ENCODE data around the gene LRRC4. TPM values are rescaled to one million over a fixed set of nuclear protein-coding genes. Genes with fewer than 3 reads are reported as not detected.

Gene LRRC4
- total and polyA plus RNA-seq, 9 donors: 2.0 to 6.4 (median 3.8) TPM

DNA sequence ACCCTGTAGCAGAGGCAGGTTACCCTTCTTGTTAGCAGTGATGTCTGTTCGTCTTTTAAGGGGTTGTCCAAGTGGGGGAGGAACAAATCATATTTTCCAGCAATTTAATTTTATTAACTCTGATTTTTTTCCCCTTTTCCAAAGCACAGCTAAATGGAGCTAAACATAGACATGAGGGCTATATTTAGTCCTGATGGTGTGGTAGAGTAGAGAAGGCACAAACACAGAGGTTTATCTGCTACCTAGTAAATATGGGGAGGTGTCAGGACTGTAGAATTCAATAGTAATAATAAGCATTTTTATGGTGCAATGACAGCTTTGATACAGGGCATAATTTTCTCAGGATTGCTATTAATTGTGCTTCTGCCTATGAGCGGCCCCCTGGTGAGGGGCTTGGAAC, 22.5 kb downstream of the LRRC4 start:
- H3K27me3 ChIP-seq (ENCODE audit: control insufficient read depth, insufficient read depth, low read length): no peaks in the 10 kb centered on the region
- H3K4me1 ChIP-seq (ENCODE audit: control insufficient read depth, insufficient read depth, low read length): peaks cover 10% of the 10 kb centered on the region
- no peaks in the 10 kb centered on the region for H3K9me3 ChIP-seq (replicated peaks; ENCODE audit: control insufficient read depth, low read depth, low read length)
- DNase-seq: no peak
- H3K27ac ChIP-seq (ENCODE audit: low read length): no peak overlapping the region
- H3K36me3 ChIP-seq (ENCODE audit: control insufficient read depth, insufficient read depth, low read length): peaks cover 2% of the 10 kb centered on the region
- WGBS (ENCODE audit: insufficient coverage): no CpG with 5 or more reads among the region's 2 CpGs
- no peak overlapping the region for H3K4me3 ChIP-seq (ENCODE audit: low read length)

DNA sequence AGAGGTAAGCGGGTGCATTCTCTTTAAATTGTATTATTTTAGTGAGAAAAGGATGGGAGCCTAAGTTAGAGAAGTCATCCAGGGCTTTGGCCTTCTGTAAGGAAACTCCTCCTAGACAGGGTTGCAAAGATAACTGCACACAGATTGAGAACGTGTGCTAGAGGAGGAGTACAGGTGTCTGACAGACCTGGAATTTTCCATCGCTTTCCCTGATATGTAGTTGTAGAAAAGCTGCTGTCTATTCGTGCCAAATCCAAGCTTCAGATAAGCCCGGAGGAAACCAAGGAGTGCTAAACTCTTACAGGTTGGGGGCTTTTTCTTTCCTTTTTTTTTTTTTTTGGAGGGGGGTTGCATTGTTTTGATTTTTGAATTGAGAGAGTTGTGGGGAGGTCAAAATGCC, 23.1 kb downstream of the LRRC4 start:
- Histone ChIP-seq H3K36me3 (ENCODE audit: control insufficient read depth, insufficient read depth, low read length) (peaks cover 2% of the 10 kb centered on the region), H3K9me3 (replicated peaks; ENCODE audit: control insufficient read depth, low read depth, low read length) (no peaks in the 10 kb centered on the region), H3K4me3 (ENCODE audit: low read length) (no peak overlapping the region), H3K27ac (ENCODE audit: low read length) (no peak overlapping the region), H3K4me1 (ENCODE audit: control insufficient read depth, insufficient read depth, low read length) (peaks cover 15% of the 10 kb centered on the region), H3K27me3 (ENCODE audit: control insufficient read depth, insufficient read depth, low read length) (no peaks in the 10 kb centered on the region)
- no peak for DNase-seq
- 100% methylated on average over 3 of the region's 5 CpGs for WGBS (ENCODE audit: insufficient coverage)

DNA sequence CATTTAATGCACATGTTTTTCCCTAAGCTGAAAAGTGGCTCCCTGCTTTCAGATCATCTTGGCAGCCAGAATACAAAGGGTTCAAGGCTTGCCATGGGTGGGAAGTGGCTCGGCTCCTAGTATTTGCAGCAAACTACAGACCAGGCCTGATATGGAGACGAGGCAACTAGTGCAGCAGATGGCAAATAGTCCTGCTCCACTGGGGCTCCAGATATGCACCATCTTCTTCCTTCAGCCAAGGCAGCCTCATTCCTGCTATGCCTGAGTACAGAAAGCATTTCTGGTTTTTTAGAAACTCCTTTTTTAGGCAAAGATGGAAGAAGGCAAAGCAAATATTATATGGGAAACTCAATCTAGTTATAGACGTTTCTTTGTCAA, 23.9 kb downstream of the LRRC4 start:
- H3K27ac ChIP-seq (ENCODE audit: low read length): no peak overlapping the region
- H3K4me1 ChIP-seq (ENCODE audit: control insufficient read depth, insufficient read depth, low read length): peaks cover 15% of the 10 kb centered on the region

GRCh38 chr7:128006550-128007302, 24.5 kb downstream of the LRRC4 start:
- H3K27ac ChIP-seq (ENCODE audit: low read length): no peak overlapping the region
- 91% methylated on average over 7 of the region's 8 CpGs for WGBS (ENCODE audit: insufficient coverage)
- no peaks in the 10 kb centered on the region for H3K36me3 ChIP-seq (ENCODE audit: control insufficient read depth, insufficient read depth, low read length)
- H3K4me3 ChIP-seq (ENCODE audit: low read length): no peak overlapping the region
- peaks cover 15% of the 10 kb centered on the region for H3K4me1 ChIP-seq (ENCODE audit: control insufficient read depth, insufficient read depth, low read length)
- H3K9me3 ChIP-seq (replicated peaks; ENCODE audit: control insufficient read depth, low read depth, low read length): no peaks in the 10 kb centered on the region
- DNase-seq: no peak
- no peaks in the 10 kb centered on the region for H3K27me3 ChIP-seq (ENCODE audit: control insufficient read depth, insufficient read depth, low read length)

More for the DNA sequence above, 23.9 kb downstream of the LRRC4 start:
- Histone ChIP-seq H3K36me3 (ENCODE audit: control insufficient read depth, insufficient read depth, low read length) (peaks cover under 1% of the 10 kb centered on the region), H3K9me3 (replicated peaks; ENCODE audit: control insufficient read depth, low read depth, low read length) (no peaks in the 10 kb centered on the region), H3K4me3 (ENCODE audit: low read length) (no peak overlapping the region), H3K27me3 (ENCODE audit: control insufficient read depth, insufficient read depth, low read length) (no peaks in the 10 kb centered on the region)
- DNase-seq: no peak
- WGBS (ENCODE audit: insufficient coverage): 75% methylated on average over 2 of the region's 3 CpGs

- H3K27me3 ChIP-seq (ENCODE audit: control insufficient read depth, insufficient read depth, low read length): no peaks in the 10 kb centered on the region
- H3K4me3 ChIP-seq (ENCODE audit: low read length): no peak overlapping the region
- no peak overlapping the region for H3K27ac ChIP-seq (ENCODE audit: low read length)
- DNase-seq: no peak
- 100% methylated on average over 1 of the region's 3 CpGs for WGBS (ENCODE audit: insufficient coverage)
- no peaks in the 10 kb centered on the region for H3K9me3 ChIP-seq (replicated peaks; ENCODE audit: control insufficient read depth, low read depth, low read length)
- H3K4me1 ChIP-seq (ENCODE audit: control insufficient read depth, insufficient read depth, low read length): peaks cover 12% of the 10 kb centered on the region
- no peaks in the 10 kb centered on the region for H3K36me3 ChIP-seq (ENCODE audit: control insufficient read depth, insufficient read depth, low read length)
Observed at GRCh38 chr7:128005759-128006159, 25.5 kb downstream of the LRRC4 start.

- peaks cover 15% of the 10 kb centered on the region for H3K4me1 ChIP-seq (ENCODE audit: control insufficient read depth, insufficient read depth, low read length)
- 81% methylated on average over 3 of the region's 7 CpGs for WGBS (ENCODE audit: insufficient coverage)
- DNase-seq: no peak
- H3K36me3 ChIP-seq (ENCODE audit: control insufficient read depth, insufficient read depth, low read length): no peaks in the 10 kb centered on the region
- H3K27me3 ChIP-seq (ENCODE audit: control insufficient read depth, insufficient read depth, low read length): no peaks in the 10 kb centered on the region
- no peak overlapping the region for H3K4me3 ChIP-seq (ENCODE audit: low read length)
- H3K9me3 ChIP-seq (replicated peaks; ENCODE audit: control insufficient read depth, low read depth, low read length): no peaks in the 10 kb centered on the region
- H3K27ac ChIP-seq (ENCODE audit: low read length): no peak overlapping the region
Observed at GRCh38 chr7:128005117-128005516, 26.1 kb downstream of the LRRC4 start.

GRCh38 chr7:128004623-128005022, 26.6 kb downstream of the LRRC4 start:
- H3K9me3 ChIP-seq (replicated peaks; ENCODE audit: control insufficient read depth, low read depth, low read length): no peaks in the 10 kb centered on the region
- H3K27me3 ChIP-seq (ENCODE audit: control insufficient read depth, insufficient read depth, low read length): no peaks in the 10 kb centered on the region
- H3K36me3 ChIP-seq (ENCODE audit: control insufficient read depth, insufficient read depth, low read length): no peaks in the 10 kb centered on the region
- H3K27ac ChIP-seq (ENCODE audit: low read length): no peak overlapping the region
- no peak overlapping the region for H3K4me3 ChIP-seq (ENCODE audit: low read length)
- no peak for DNase-seq
- peaks cover 15% of the 10 kb centered on the region for H3K4me1 ChIP-seq (ENCODE audit: control insufficient read depth, insufficient read depth, low read length)
- WGBS (ENCODE audit: insufficient coverage): 90% methylated on average over 4 of the region's 6 CpGs

DNA sequence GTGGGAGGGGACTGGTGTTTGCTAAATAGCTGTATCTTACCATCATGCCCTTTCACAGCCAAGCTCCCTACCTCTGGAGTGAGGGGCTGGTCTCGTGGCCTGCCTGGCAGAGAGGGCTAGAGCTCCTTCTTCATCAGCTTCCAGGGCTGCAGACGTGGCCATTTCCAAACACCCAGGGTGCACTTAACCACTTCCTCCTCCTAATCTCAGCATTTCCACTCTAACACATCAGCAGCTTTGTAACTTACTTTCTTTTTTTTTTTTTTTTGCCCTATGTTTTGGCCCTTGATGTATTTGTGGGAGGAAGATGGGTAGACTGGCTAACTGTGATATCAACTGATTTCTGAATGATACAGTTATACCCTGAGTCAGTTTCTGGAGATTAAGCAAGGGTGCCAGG, 27.4 kb downstream of the LRRC4 start:
- no peak overlapping the region for H3K4me3 ChIP-seq (ENCODE audit: low read length)
- no peaks in the 10 kb centered on the region for H3K36me3 ChIP-seq (ENCODE audit: control insufficient read depth, insufficient read depth, low read length)
- no peaks in the 10 kb centered on the region for H3K9me3 ChIP-seq (replicated peaks; ENCODE audit: control insufficient read depth, low read depth, low read length)
- H3K27me3 ChIP-seq (ENCODE audit: control insufficient read depth, insufficient read depth, low read length): no peaks in the 10 kb centered on the region
- peak; percentile 64 for DNase-seq
- WGBS (ENCODE audit: insufficient coverage): 54% methylated on average over 2 of the region's 2 CpGs
- H3K4me1 ChIP-seq (ENCODE audit: control insufficient read depth, insufficient read depth, low read length): peaks cover 15% of the 10 kb centered on the region
- no peak overlapping the region for H3K27ac ChIP-seq (ENCODE audit: low read length)

- Histone ChIP-seq H3K4me1 (ENCODE audit: control insufficient read depth, insufficient read depth, low read length) (peaks cover 15% of the 10 kb centered on the region), H3K27me3 (ENCODE audit: control insufficient read depth, insufficient read depth, low read length) (no peaks in the 10 kb centered on the region), H3K36me3 (ENCODE audit: control insufficient read depth, insufficient read depth, low read length) (no peaks in the 10 kb centered on the region), H3K4me3 (ENCODE audit: low read length) (no peak overlapping the region), H3K27ac (ENCODE audit: low read length) (no peak overlapping the region), H3K9me3 (replicated peaks; ENCODE audit: control insufficient read depth, low read depth, low read length) (no peaks in the 10 kb centered on the region)
- peak; percentile 52 for DNase-seq
- no CpG with 5 or more reads among the region's 3 CpGs for WGBS (ENCODE audit: insufficient coverage)
Observed at GRCh38 chr7:128003167-128003566, 28.1 kb downstream of the LRRC4 start.

DNA sequence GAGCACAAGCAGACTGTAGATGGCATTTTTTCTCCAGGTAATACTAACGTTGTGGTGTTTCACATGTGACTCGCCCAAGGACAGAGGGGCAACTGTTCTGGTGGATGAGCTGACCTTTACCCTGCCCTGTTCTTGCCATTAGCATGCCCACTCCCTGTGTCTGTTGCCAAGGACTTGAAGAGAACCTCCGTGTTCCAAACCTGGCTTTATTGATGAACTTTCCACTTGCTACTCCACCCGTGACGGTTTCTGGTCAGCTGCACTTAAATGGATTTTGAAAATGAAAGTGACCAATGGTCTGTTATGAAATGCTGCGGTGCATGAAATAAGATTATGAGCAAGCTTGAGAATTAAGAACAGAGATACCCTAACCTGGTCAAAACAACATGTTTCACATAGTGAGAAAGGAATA, 30.4 kb downstream of the LRRC4 start:
- no CpG with 5 or more reads among the region's 6 CpGs for WGBS (ENCODE audit: insufficient coverage)
- H3K27me3 ChIP-seq (ENCODE audit: control insufficient read depth, insufficient read depth, low read length): no peaks in the 10 kb centered on the region
- no peaks in the 10 kb centered on the region for H3K36me3 ChIP-seq (ENCODE audit: control insufficient read depth, insufficient read depth, low read length)
- no peak overlapping the region for H3K27ac ChIP-seq (ENCODE audit: low read length)
- no peak overlapping the region for H3K4me3 ChIP-seq (ENCODE audit: low read length)
- DNase-seq: no peak
- peaks cover 23% of the 10 kb centered on the region for H3K4me1 ChIP-seq (ENCODE audit: control insufficient read depth, insufficient read depth, low read length)
- no peaks in the 10 kb centered on the region for H3K9me3 ChIP-seq (replicated peaks; ENCODE audit: control insufficient read depth, low read depth, low read length)

DNA sequence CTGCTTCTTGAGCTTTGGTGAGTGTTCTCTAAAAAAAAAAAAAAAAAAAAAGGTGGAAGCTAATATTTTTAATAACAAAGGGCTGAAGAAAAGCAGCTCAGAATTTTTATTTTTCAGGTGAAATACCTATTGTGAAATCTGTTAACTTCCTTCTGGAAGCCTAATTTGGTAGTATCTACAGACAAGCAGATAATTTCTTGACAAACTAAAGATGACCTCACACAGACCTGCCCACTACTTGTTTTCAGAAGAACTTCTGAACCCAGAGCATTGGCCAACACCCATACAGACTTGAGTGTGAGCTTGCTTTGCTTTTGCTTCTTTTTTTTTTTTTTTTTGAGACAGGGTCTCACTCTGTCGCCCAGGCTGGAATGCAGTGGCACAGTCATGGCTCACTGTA, 31.2 kb downstream of the LRRC4 start:
- no peaks in the 10 kb centered on the region for H3K36me3 ChIP-seq (ENCODE audit: control insufficient read depth, insufficient read depth, low read length)
- no peak for DNase-seq
- H3K4me1 ChIP-seq (ENCODE audit: control insufficient read depth, insufficient read depth, low read length): peaks cover 31% of the 10 kb centered on the region
- H3K27me3 ChIP-seq (ENCODE audit: control insufficient read depth, insufficient read depth, low read length): no peaks in the 10 kb centered on the region
- no peaks in the 10 kb centered on the region for H3K9me3 ChIP-seq (replicated peaks; ENCODE audit: control insufficient read depth, low read depth, low read length)
- H3K4me3 ChIP-seq (ENCODE audit: low read length): no peak overlapping the region
- WGBS (ENCODE audit: insufficient coverage): no CpG with 5 or more reads among the region's 1 CpG
- no peak overlapping the region for H3K27ac ChIP-seq (ENCODE audit: low read length)

All from muscle of leg (tissue), 11 donors.